ENCODE measurements around the gene ATP5MC2. TPM values are rescaled to one million over a fixed set of nuclear protein-coding genes. Genes with fewer than 3 reads are reported as not detected.

Gene ATP5MC2
- polyA plus RNA-seq, 3 donors = 498 to 587 (median 522) TPM

GRCh38 chr12:53631721-53632120 is 44.2 kb downstream of the ATP5MC2 start:
- Histone ChIP-seq H3K9ac (ENCODE audit: insufficient read depth, low read length, poor library complexity, severe bottlenecking) (no peak overlapping the region), H3K4me3 (replicated peaks in 1 of 3; ENCODE audit: low read depth in 2 of 3, low read length in 3 of 3) (no peak overlapping the region), H3K4me1 (ENCODE audit: control insufficient read depth in 1 of 2, insufficient read depth in 2 of 2, low read length in 2 of 2) (peaks cover 5% of the 10 kb centered on the region in 2 donors), H3K4me2 (replicated peaks; ENCODE audit: extremely low read depth, low read length, poor library complexity, severe bottlenecking) (no peak overlapping the region), H3K27ac (ENCODE audit: low read depth in 1 of 2, low read length in 2 of 2) (no peak overlapping the region), H3K79me2 (ENCODE audit: insufficient read depth, low read length) (no peaks in the 10 kb centered on the region), H4K20me1 (ENCODE audit: insufficient read depth, low read length) (no peaks in the 10 kb centered on the region), H2AFZ (ENCODE audit: insufficient read depth, low read depth, low read length, poor library complexity, severe bottlenecking) (no peak overlapping the region), H3K27me3 (ENCODE audit: control insufficient read depth in 2 of 2, insufficient read depth in 2 of 2, low read length in 2 of 2) (no peaks in the 10 kb centered on the region), H3K36me3 (replicated peaks in 1 of 2; ENCODE audit: control insufficient read depth in 1 of 2, insufficient read depth in 2 of 2, low read length in 2 of 2) (no peaks in the 10 kb centered on the region), H3K9me3 (replicated peaks in 1 of 2; ENCODE audit: control insufficient read depth in 1 of 2, insufficient read depth in 1 of 2, low read length in 2 of 2) (no peaks in the 10 kb centered on the region)
- Mint-ChIP-seq H3K4me3 (no peak overlapping the region), H3K27me3 (ENCODE audit: low read depth in 3 of 3) (peaks cover 0 to 2% (median 0%) of the 10 kb centered on the region in 3 donors), H3K9me3 (peaks cover 0 to 8% (median 4%) of the 10 kb centered on the region in 7 donors), H3K36me3 (no peaks in the 10 kb centered on the region), H3K4me1 (peaks cover 6% of the 10 kb centered on the region), H3K27ac (peak overlapping the region in 2 of 7 donors; percentile 13 to 25)
- no peak for DNase-seq
- intact Hi-C loops (cut with micrococcal nuclease) = no loop called here
- no CpG with 5 or more reads among the region's 1 CpG for WGBS (ENCODE audit: insufficient coverage)
- no peak for TF ChIP-seq CTCF (IDR thresholded peaks at IDR 0.05)

- intact Hi-C loops (cut with micrococcal nuclease) = loop anchor here (2.0 to 10.0 kb wide), 3 partner anchors 47 to 51 kb away; partner anchors contain the start of gene ATP5MC2 (in 1 of the 2)
- H3K27ac Mint-ChIP-seq = no peak overlapping the region
- no peak overlapping the region for H3K4me3 ChIP-seq (replicated peaks in 1 of 3; ENCODE audit: low read depth in 2 of 3, low read length in 3 of 3)
- 100% methylated on average over 1 of the region's 11 CpGs for WGBS (ENCODE audit: insufficient coverage)
- peaks cover 30% of the 10 kb centered on the region for H3K79me2 ChIP-seq (ENCODE audit: insufficient read depth, low read length)
- H3K9me3 Mint-ChIP-seq = peaks cover 0 to 8% (median 4%) of the 10 kb centered on the region in 7 donors
- H3K4me1 Mint-ChIP-seq = peaks cover 34% of the 10 kb centered on the region
- no peak for TF ChIP-seq CTCF (IDR thresholded peaks at IDR 0.05)
- no peaks in the 10 kb centered on the region for H3K36me3 ChIP-seq (replicated peaks in 1 of 2; ENCODE audit: control insufficient read depth in 1 of 2, insufficient read depth in 2 of 2, low read length in 2 of 2)
- peaks cover 0 to 2% (median 2%) of the 10 kb centered on the region in 3 donors for H3K27me3 Mint-ChIP-seq (ENCODE audit: low read depth in 3 of 3)
- no peak overlapping the region for H3K4me2 ChIP-seq (replicated peaks; ENCODE audit: extremely low read depth, low read length, poor library complexity, severe bottlenecking)
- H3K4me1 ChIP-seq (ENCODE audit: control insufficient read depth in 1 of 2, insufficient read depth in 2 of 2, low read length in 2 of 2) = peaks cover 32 to 38% of the 10 kb centered on the region in 2 donors
- no peaks in the 10 kb centered on the region for H3K9me3 ChIP-seq (replicated peaks in 1 of 2; ENCODE audit: control insufficient read depth in 1 of 2, insufficient read depth in 1 of 2, low read length in 2 of 2)
- H3K4me3 Mint-ChIP-seq = no peak overlapping the region
- H4K20me1 ChIP-seq (ENCODE audit: insufficient read depth, low read length) = no peaks in the 10 kb centered on the region
- no peaks in the 10 kb centered on the region for H3K27me3 ChIP-seq (ENCODE audit: control insufficient read depth in 2 of 2, insufficient read depth in 2 of 2, low read length in 2 of 2)
- DNase-seq = no peak
- no peaks in the 10 kb centered on the region for H3K36me3 Mint-ChIP-seq
- H3K27ac ChIP-seq (ENCODE audit: low read depth in 1 of 2, low read length in 2 of 2) = no peak overlapping the region
- no peak overlapping the region for H3K9ac ChIP-seq (ENCODE audit: insufficient read depth, low read length, poor library complexity, severe bottlenecking)
- H2AFZ ChIP-seq (ENCODE audit: insufficient read depth, low read depth, low read length, poor library complexity, severe bottlenecking) = no peak overlapping the region
Observed at GRCh38 chr12:53627919-53628318, 48.0 kb downstream of the ATP5MC2 start.

Data from CD14-positive monocyte (primary cell).